ENCODE measurements around the gene DUSP10.

DNA sequence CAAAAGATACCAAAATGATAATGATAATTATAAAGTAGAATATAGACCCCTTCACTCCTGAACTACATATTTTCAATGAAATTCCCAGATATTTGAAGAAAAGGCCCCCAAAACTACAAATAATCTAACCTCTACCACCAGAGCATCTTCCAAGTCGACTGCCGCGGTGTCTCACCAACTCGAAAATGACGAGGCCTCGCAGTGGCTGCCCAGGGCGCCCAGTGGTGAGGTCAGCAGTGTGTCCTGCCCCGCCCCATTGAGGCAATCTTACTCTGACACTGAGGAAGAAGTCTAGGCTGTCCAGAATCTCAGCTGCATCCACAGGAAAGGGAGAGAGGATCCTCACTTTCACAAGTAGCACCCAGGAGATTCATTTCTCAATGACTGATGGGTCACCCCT is 5.2 kb downstream of the DUSP10 start:
- TF ChIP-seq, protein P1, sequence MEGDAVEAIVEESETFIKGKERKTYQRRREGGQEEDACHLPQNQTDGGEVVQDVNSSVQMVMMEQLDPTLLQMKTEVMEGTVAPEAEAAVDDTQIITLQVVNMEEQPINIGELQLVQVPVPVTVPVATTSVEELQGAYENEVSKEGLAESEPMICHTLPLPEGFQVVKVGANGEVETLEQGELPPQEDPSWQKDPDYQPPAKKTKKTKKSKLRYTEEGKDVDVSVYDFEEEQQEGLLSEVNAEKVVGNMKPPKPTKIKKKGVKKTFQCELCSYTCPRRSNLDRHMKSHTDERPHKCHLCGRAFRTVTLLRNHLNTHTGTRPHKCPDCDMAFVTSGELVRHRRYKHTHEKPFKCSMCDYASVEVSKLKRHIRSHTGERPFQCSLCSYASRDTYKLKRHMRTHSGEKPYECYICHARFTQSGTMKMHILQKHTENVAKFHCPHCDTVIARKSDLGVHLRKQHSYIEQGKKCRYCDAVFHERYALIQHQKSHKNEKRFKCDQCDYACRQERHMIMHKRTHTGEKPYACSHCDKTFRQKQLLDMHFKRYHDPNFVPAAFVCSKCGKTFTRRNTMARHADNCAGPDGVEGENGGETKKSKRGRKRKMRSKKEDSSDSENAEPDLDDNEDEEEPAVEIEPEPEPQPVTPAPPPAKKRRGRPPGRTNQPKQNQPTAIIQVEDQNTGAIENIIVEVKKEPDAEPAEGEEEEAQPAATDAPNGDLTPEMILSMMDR (CRISPR knock-in tag; IDR thresholded peaks at IDR 0.05) = no peak
- TF ChIP-seq, protein P2, sequence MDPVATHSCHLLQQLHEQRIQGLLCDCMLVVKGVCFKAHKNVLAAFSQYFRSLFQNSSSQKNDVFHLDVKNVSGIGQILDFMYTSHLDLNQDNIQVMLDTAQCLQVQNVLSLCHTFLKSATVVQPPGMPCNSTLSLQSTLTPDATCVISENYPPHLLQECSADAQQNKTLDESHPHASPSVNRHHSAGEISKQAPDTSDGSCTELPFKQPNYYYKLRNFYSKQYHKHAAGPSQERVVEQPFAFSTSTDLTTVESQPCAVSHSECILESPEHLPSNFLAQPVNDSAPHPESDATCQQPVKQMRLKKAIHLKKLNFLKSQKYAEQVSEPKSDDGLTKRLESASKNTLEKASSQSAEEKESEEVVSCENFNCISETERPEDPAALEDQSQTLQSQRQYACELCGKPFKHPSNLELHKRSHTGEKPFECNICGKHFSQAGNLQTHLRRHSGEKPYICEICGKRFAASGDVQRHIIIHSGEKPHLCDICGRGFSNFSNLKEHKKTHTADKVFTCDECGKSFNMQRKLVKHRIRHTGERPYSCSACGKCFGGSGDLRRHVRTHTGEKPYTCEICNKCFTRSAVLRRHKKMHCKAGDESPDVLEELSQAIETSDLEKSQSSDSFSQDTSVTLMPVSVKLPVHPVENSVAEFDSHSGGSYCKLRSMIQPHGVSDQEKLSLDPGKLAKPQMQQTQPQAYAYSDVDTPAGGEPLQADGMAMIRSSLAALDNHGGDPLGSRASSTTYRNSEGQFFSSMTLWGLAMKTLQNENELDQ (CRISPR knock-in tag; IDR thresholded peaks at IDR 0.05; ENCODE audit: borderline replicate concordance) = no peak
- no peak for TF ChIP-seq POLR2G (IDR thresholded peaks at IDR 0.05; ENCODE audit: low read depth, low read length)
- TF ChIP-seq PHB2 (IDR thresholded peaks at IDR 0.05; ENCODE audit: partially characterized antibody) = no peak
- TF ChIP-seq JUNB (CRISPR knock-in tag; IDR thresholded peaks at IDR 0.05; ENCODE audit: borderline replicate concordance) = no peak
- TF ChIP-seq RAD51 (IDR thresholded peaks at IDR 0.05; ENCODE audit: borderline replicate concordance) = no peak
- no peak for TF ChIP-seq PITX1 (CRISPR knock-in tag; IDR thresholded peaks at IDR 0.05)
- TF ChIP-seq, protein P3, sequence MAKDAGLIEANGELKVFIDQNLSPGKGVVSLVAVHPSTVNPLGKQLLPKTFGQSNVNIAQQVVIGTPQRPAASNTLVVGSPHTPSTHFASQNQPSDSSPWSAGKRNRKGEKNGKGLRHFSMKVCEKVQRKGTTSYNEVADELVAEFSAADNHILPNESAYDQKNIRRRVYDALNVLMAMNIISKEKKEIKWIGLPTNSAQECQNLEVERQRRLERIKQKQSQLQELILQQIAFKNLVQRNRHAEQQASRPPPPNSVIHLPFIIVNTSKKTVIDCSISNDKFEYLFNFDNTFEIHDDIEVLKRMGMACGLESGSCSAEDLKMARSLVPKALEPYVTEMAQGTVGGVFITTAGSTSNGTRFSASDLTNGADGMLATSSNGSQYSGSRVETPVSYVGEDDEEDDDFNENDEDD (CRISPR knock-in tag; IDR thresholded peaks at IDR 0.05; ENCODE audit: borderline replicate concordance) = no peak
